Ovary (tissue), 9 donors: Measurements from ENCODE around the gene IMPDH2. TPM values are rescaled to one million over a fixed set of nuclear protein-coding genes. Genes with fewer than 3 reads are reported as not detected.
A peak's percentile ranks its signal among the peaks of the same experiment; 100 is the strongest.

Experiments
- DNase-seq, 5 donors: peaks; one replicate each; pipeline ENCODE4 v3.0.0-alpha.2; 2019 to 2020
- H3K27ac ChIP-seq, 2 donors: fragments of 200-600 bp; one replicate each; pipeline versions ENCODE4 v1.5.1 to v1.8.0; 2019 to 2022
- H3K27me3 ChIP-seq: fragments of 200-600 bp; one replicate; pipeline ENCODE4 v1.8.0; 2022
- H3K36me3 ChIP-seq: fragments of 200-600 bp; sonication (generic); one replicate; pipeline ENCODE4 v1.5.1; 2019
- H3K4me1 ChIP-seq: one replicate; pipeline ENCODE4 v1.8.1; 2013; ENCODE audit warnings: mild to moderate bottlenecking, moderate library complexity; ENCODE audit not compliant: insufficient read depth
- H3K4me3 ChIP-seq: fragments of 200-600 bp; sonication (generic); one replicate; pipeline ENCODE4 v1.5.1; 2017
- H3K9me3 ChIP-seq, 2 donors: fragments of 200-600 bp in 1 of 2; sonication (generic) in 1 of 2; one replicate each; pipeline versions ENCODE4 v1.5.1 to v1.8.1; 2013 to 2019; ENCODE audit warnings: mild to moderate bottlenecking in 1 of 2, moderate library complexity in 1 of 2
- CTCF ChIP-seq, 3 donors: fragments of 450-650 bp in 2 of 3; fragments of 200-600 bp in 1 of 3; IDR thresholded peaks; one replicate each; pipeline versions ENCODE4 v1.5.1 to v1.8.0; 2016 to 2022; ENCODE audit warnings: antibody characterized with exemption in 3 of 3, mild to moderate bottlenecking in 1 of 3
- EP300 ChIP-seq: sonication (generic); formaldehyde crosslinking; IDR thresholded peaks from one replicate; pipeline ENCODE4 v1.6.1; 2017; ENCODE audit warnings: antibody characterized with exemption
- POLR2A ChIP-seq: fragments of 450-650 bp; IDR thresholded peaks from one replicate; pipeline ENCODE4 v1.6.1; 2017; ENCODE audit warnings: antibody characterized with exemption, mild to moderate bottlenecking, moderate library complexity
- WGBS, 3 donors: extraction: QIAGEN DNeasy Blood & Tissue Kit in 1 of 3; methylation state at CpG; one replicate each; pipeline versions ENCODE4 v1.1.5 to v1.1.7; 2013 to 2017; 5-methylcytosine and 5-hydroxymethylcytosine counted together
- intact Hi-C, 4 donors: fragments of 100-400 bp; cut with DNase I; formaldehyde crosslinking; loops; one replicate each; pipeline versions ENCODE4 v1.11.0 to v1.15.1; 2022 to 2023
- polyA plus RNA-seq, 2 donors: library from polyadenylated mRNA; stranded (reverse); fragments of 200-250 nt in 1 of 2; fragments of 350-450 nt in 1 of 2; fragmentation: Illumina TruSeq in 1 of 2; extraction: RNeasy Lipid Tissue Mini Kit (QIAGEN cat#74804) in 1 of 2; gene quantifications; one replicate each; pipeline ENCODE4 v1.2.3, GENCODE V29; 2013 to 2014
- total RNA-seq, 7 donors: library from RNA; depleted of rRNA in 2 of 7; stranded (reverse); fragments of >200 nt in 2 of 7; fragmentation: NEBNext Ultra II Directional in 3 of 7; extraction: Animal tissue kit (Norgen Biotek cat#: 25700) in 3 of 7; gene quantifications; one replicate each; pipeline versions ENCODE4 v1.1.0 to v1.2.4, GENCODE V29; 2016 to 2023
- donor health status: DM: no; HTN: no; CAD: no; lungs with moderate emphysema.
- donor health status: DM: no; HTN: no; CAD: no.
- donor health status: Bipolar disorder and iron deficiency.
- donor health status: DM: yes; HTN: yes; CAD: no.
- donor health status: DM: no; HTN: no; CAD: no.
- donor health status: DM: yes; HTN: yes; CAD: no.

IMPDH2 gene
- total and polyA plus RNA-seq, 9 donors, result 264 to 523 (median 381) TPM

DNA sequence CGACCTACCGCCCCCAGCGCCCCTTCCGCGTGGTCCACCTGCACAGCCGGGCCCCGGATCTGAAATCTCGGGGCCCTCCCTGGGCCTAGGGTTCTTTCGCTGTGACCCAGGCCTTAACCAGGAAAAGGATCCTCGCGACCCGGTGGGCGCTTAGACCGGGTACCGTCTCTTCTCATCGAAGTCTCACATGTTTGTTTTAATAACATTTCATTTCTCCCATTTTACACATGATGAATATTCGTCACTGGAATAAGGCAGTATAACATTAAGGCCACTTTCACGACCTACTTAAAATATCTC is 10.5 kb downstream of the IMPDH2 start:
- no peak for DNase-seq
- 2 to 3% (median 3%) methylated on average over 18 of the region's 18 CpGs for WGBS, 3 donors
- H3K9me3 ChIP-seq, result no peaks in the 10 kb centered on the region
- peak overlapping the region; percentile 59 for H3K4me3 ChIP-seq
- no peaks in the 10 kb centered on the region for H3K27me3 ChIP-seq
- intact Hi-C loops, result no loop called here
- peak overlapping the region in 1 of 2 donors; percentile 61 for H3K27ac ChIP-seq
- peaks cover 10% of the 10 kb centered on the region for H3K4me1 ChIP-seq
- no peak for TF ChIP-seq POLR2A
- TF ChIP-seq EP300, result no peak
- no peak for TF ChIP-seq CTCF (IDR thresholded peaks at IDR 0.05)
- H3K36me3 ChIP-seq, result no peaks in the 10 kb centered on the region

- H3K4me3 ChIP-seq, result peak within 1 kb of the TSS; percentile 59
- H3K4me1 ChIP-seq, result peaks cover 10% of the 10 kb centered on the region
- H3K9me3 ChIP-seq, result no peaks in the 10 kb centered on the region
- H3K27ac ChIP-seq, result peak within 1 kb of the TSS in 1 of 2 donors; percentile 61
- peak; percentile 67 to 80 (median 74) for DNase-seq
- H3K27me3 ChIP-seq, result no peaks in the 10 kb centered on the region
- intact Hi-C loops, result no loop called here
- H3K36me3 ChIP-seq, result no peaks in the 10 kb centered on the region
- WGBS, 3 donors, result 0 to 1% (median 0%) methylated on average over 75 to 85 of the region's 85 CpGs
- TF ChIP-seq CTCF (IDR thresholded peaks at IDR 0.05) (peak in 1 of 3 donors; percentile 5), EP300 (no peak), POLR2A (peak; percentile 52)
Measured at GRCh38 chr3:49017971-49018706, 11.1 kb downstream of the IMPDH2 start, which contains the start of gene DALRD3. Gene DALRD3, minus strand, starts transcription at chr3:49018580. Its CDS starts 16 bp downstream, at chr3:49018564.

GRCh38 chr3:49017229-49017970 is 11.8 kb downstream of the IMPDH2 start:
- Histone ChIP-seq H3K4me3 (peak overlapping the region; percentile 59), H3K36me3 (no peaks in the 10 kb centered on the region), H3K27me3 (no peaks in the 10 kb centered on the region), H3K27ac (peak overlapping the region in 1 of 2 donors; percentile 61), H3K9me3 (no peaks in the 10 kb centered on the region), H3K4me1 (peaks cover 5% of the 10 kb centered on the region)
- intact Hi-C loops, result no loop called here
- TF ChIP-seq CTCF (IDR thresholded peaks at IDR 0.05) (no peak), POLR2A (no peak), EP300 (no peak)
- WGBS, 3 donors, result 7 to 8% (median 8%) methylated on average over 23 of the region's 23 CpGs
- no peak for DNase-seq

GRCh38 chr3:49016414-49017228 is 12.6 kb downstream of the IMPDH2 start:
- Histone ChIP-seq H3K36me3 (no peaks in the 10 kb centered on the region), H3K4me3 (no peak overlapping the region), H3K27me3 (no peaks in the 10 kb centered on the region), H3K27ac (no peak overlapping the region), H3K9me3 (no peaks in the 10 kb centered on the region), H3K4me1 (peaks cover 5% of the 10 kb centered on the region)
- DNase-seq, result no peak
- intact Hi-C loops, result no loop called here
- no peak for TF ChIP-seq EP300
- no peak for TF ChIP-seq POLR2A
- TF ChIP-seq CTCF (IDR thresholded peaks at IDR 0.05), result no peak
- WGBS, 3 donors, result 66 to 85% (median 74%) methylated on average over 6 of the region's 6 CpGs
